T-helper 9 cell (primary cell): ENCODE measurements around the gene PRKCG.

Experiments used
- DNase-seq: peaks from one replicate; pipeline ENCODE4 v3.0.0-alpha.2; 2020

The PRKCG gene

GRCh38 chr19:53872762-53873161, 9.2 kb upstream of the PRKCG start:
- DNase-seq: no peak

DNA sequence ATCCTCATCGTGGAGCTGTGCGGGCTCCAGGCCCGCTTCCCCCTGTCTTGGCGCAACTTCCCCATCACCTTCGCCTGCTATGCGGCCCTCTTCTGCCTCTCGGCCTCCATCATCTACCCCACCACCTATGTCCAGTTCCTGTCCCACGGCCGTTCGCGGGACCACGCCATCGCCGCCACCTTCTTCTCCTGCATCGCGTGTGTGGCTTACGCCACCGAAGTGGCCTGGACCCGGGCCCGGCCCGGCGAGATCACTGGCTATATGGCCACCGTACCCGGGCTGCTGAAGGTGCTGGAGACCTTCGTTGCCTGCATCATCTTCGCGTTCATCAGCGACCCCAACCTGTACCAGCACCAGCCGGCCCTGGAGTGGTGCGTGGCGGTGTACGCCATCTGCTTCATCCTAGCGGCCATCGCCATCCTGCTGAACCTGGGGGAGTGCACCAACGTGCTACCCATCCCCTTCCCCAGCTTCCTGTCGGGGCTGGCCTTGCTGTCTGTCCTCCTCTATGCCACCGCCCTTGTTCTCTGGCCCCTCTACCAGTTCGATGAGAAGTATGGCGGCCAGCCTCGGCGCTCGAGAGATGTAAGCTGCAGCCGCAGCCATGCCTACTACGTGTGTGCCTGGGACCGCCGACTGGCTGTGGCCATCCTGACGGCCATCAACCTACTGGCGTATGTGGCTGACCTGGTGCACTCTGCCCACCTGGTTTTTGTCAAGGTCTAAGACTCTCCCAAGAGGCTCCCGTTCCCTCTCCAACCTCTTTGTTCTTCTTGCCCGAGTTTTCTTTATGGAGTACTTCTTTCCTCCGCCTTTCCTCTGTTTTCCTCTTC, 8.0 kb upstream of the PRKCG start:
- DNase-seq: no peak

- DNase-seq: no peak
These were observed 7.4 kb upstream of the PRKCG start for GRCh38 chr19:53874606-53874990.

DNA sequence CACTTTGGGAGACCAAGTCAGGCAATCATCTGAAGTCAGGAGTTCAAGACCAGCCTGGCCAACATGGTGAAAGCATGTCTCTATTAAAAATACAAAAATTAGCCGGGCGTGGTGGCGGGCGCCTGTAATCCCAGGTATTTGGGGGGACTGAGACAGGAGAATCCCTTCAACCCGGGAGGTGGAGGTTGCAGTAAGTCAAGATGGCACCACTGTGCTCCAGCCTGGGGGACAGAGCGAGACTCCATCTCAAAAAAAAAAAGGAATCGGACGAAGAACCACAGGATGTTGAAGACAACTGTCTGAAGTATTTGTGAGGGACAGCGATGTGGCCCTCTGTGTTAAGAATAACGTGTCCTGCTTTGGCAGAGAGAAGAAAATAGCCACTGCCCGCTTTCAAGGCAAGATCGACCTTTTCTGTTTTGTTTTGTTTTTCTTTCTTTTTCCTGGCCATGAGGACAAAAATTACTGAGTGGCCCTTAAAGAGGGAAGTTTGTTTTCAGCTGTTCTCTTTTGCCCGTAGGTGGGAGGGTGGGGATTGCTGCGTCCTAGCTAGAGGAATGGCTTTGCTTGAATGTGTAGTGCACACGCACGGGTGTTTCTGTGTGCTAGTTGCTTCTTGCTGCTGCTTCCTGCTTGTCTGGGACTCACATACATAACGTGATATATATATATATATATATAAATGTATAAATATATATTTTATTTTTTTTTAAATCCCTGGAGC, 6.2 kb upstream of the PRKCG start:
- DNase-seq: no peak

DNA sequence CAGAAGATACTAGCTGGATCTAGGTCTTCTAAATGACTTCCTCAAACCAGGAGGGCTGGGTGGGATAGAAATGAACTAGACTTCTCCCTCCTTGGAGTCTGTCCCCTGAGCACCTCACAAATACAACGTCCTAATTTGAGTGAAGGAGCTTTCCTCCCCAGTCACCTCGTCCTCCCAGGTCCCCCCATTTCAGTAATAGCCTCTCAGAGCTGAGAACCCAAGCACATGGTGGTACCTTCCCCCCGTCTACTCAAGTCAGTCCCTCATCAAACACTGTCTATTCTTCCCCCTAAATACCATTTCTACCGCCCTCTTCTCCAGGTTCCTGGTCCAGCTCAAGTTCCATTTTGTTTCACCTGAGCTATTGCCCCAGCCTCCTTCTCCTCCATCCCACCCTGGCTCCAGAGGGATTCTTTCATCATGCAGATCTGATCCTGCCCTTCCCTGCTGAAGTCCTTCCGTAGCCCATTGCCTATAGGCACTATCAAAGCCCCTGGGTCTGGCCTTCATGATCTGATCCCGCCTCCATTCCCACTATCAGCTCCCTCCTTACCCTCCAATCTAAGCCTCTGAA, 5.3 kb upstream of the PRKCG start:
- DNase-seq: no peak

- DNase-seq: no peak
These were observed 4.6 kb upstream of the PRKCG start for GRCh38 chr19:53877361-53877766.

GRCh38 chr19:53878776-53879139, 3.2 kb upstream of the PRKCG start:
- no peak for DNase-seq

- DNase-seq: peak; percentile 58
These were observed 2.6 kb upstream of the PRKCG start for GRCh38 chr19:53879140-53880081.

GRCh38 chr19:53880711-53881481, 1.1 kb upstream of the PRKCG start:
- no peak for DNase-seq

DNA sequence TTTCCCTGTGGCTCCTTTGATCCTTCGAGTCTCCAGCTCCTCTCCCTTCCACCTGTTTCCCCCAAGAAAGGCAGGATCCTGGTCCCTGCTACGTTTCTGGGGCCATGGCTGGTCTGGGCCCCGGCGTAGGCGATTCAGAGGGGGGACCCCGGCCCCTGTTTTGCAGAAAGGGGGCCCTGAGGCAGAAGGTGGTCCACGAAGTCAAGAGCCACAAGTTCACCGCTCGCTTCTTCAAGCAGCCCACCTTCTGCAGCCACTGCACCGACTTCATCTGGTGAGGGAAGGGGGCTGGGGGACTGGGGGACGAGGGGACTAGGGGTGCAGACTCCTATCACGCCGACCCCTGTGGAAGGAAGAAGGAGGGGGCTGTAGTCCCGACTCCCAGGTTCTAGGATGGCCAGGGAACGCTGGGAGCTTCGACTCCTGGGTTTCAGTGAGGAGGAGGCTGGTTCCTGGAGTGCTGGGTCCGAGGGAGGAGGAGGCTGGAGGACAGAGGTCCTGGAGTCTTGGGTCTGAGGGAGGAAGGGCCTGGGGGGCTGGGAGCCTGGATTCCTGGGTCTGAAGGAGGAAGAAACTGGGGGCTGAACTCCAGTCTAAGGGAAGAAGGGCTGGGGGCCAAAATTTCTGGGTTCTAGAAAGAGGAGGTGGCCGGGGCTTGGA, 524 bp downstream of the PRKCG start:
- DNase-seq: no peak

DNA sequence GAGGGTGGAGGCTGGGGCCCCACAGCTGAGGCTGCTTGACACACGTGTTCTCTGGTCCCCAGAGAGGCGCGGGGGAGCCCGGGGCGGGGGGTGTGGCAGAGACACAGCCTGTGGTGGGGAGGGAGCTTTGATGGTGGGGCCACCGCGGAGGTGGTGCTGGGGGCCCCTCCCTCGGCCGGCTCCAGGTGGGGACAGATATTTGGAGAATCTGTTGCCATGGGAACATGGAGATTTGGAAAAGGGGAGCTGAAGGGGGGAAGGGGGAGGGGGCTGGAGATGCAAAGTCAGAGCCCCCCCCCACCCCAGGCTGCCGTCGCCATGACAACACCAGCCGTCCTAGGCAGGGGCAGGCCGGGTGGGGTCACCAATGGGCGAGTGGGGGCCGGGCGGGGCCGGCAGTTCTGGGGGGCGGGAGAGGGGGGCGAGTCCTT, 1.2 kb downstream of the PRKCG start:
- DNase-seq: no peak

DNA sequence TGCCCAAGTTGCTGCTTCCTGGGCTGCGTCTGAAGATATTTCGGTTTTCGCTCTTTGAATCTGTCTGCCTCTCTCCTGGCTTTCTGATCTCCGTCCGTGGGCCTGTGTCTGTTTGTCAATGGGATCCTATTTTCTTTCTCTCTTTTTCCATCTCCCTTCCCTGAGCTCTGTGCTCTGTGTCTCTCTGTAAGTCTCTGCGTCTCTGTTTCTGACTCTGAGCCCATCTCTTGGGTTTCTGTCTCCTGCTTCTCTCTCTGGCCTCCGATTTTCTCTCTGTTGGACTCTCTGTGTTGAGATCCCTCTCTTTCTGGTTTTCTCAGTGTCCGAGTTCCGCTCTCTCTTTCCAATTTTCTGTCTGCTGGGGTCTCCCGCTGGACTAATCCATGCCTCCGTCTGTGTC, 1.7 kb downstream of the PRKCG start:
- DNase-seq: no peak

DNA sequence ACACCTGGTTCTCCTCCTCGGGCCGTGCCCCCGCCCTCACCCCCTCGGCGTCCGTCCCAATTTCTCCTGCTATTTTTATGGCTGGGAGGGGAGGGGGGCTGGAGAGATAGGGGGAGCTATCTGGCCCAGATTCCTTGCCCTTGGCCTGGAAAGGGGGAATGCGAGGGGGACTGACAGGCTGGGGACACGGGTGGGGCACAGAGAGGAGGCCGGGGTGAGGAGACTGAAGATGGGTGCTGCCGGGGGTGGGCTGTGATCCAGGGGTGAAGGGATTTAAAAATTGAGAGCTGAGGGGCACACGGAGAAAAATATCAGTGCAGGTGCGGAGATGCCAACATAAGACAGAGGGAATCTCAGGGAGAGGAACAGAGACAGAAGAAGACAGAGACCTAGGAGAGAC, 2.3 kb downstream of the PRKCG start:
- DNase-seq: no peak

GRCh38 chr19:53885036-53885435, 3.0 kb downstream of the PRKCG start:
- no peak for DNase-seq

DNA sequence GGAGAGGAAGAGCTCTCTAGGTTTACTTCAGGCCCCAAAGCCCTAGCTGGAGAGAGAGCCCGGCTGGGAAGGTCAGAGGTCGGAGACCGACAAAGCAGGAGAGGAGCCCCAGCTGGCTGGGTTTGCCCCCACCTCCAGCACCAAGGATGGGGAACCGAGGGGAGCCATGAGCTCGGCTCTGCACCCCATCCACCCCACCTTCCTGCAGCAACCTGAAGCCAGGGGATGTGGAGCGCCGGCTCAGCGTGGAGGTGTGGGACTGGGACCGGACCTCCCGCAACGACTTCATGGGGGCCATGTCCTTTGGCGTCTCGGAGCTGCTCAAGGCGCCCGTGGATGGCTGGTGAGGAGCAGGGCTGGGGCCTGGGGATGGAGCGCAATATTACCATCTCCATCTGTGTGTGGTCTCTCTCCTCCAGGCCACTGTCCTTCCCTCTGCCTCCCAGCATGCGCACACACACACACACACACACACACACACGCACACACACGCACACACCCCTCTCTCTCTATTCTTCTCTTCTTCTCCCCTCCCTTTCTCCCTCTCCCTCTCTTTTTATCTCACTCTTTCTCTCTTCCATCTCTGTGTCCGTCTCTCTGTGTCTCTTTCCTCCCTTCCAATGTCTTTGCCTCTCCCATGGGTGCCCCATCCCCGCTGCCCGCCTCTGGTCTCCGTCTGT, 10.4 kb downstream of the PRKCG start:
- DNase-seq: no peak

- no peak for DNase-seq
These were observed 11.0 kb downstream of the PRKCG start for GRCh38 chr19:53892981-53893325.

GRCh38 chr19:53894707-53895106, 12.7 kb downstream of the PRKCG start:
- no peak for DNase-seq

DNA sequence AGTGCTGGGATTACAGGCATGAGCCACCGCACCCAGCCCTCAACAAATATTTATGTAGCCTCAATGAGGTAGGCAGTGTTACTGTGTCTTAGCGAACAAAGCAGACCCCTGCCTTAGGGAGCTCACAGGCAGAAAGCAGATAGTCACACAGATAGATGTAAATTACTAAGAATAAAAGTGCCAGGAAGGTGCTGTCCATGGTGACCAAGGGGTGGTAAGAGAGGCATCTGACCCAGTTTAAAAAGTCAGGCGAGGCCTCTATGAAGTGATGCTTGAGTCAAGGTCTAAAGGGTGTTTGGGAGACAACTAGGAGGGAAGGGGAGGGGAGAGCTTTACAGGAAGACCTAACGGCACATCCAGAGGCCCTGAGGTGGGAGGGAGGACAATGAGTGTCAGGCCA, 14.7 kb downstream of the PRKCG start:
- DNase-seq: no peak

DNA sequence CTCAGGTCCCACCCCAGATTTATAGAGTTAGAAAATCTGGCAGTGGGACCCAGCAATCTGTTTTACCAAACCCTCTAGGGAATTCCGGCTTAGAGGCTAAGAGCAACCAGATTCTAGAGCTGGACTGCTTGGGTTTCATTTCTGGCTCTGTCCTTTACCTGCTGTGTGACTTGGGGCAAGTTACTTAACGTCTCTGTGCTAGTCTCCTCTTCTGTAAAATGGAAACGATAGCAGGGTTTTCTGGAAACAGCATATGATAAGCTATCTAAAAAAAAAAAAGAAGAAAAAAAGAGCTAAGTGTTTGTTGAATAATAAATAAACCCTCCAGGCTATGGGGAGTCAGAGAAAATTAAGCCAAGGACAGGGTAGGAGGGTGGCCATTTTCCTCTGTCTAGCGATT, 15.5 kb downstream of the PRKCG start:
- no peak for DNase-seq

DNA sequence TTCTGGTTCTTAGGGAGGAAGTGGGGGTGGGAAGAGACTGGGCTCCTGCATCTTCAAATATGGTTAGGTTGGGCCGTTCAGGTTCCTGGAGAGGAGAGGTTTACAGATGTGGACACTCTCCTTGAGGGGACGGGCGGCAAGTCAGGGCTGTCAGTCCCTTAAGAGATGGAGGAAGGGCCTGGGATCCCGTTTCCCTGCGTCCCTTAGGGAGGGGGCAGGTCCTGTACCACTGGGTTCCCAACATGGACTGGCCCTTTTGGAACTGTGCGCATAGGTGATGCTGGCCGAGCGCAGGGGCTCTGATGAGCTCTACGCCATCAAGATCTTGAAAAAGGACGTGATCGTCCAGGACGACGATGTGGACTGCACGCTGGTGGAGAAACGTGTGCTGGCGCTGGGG, 16.2 kb downstream of the PRKCG start:
- no peak for DNase-seq
